ENCODE measurements around the gene EFEMP2.

GRCh38 chr11:65854161-65854592 lies 18.4 kb downstream of the EFEMP2 start:
- TF ChIP-seq CTCF (IDR thresholded peaks at IDR 0.05) (no peak), EZH2 (IDR thresholded peaks at IDR 0.05; ENCODE audit: borderline replicate concordance, insufficient read depth, low read depth, low read length, poor library complexity, severe bottlenecking) (no peak)

Measured in B cell (primary cell).